Astrocyte (in vitro differentiated cells and primary cell): Measurements from ENCODE around the gene RNF217. TPM values are rescaled to one million over a fixed set of nuclear protein-coding genes. Genes with fewer than 3 reads are reported as not detected.

ENCODE experiments used
- DNase-seq: peaks from one replicate; pipeline ENCODE4 v3.0.0-alpha.2; 2010; ENCODE audit warnings: low read depth
- FAIRE-seq: peaks from 2 replicates; lab custom pipeline; 2011; peaks lifted over from hg19 to GRCh38; lab: Jason Lieb, UNC
- H2AFZ ChIP-seq: 2 replicates; pipeline ENCODE4 v1.6.0; 2012; ENCODE audit warnings: low read depth, low read length, inconsistent platforms
- H3K27ac ChIP-seq: 2 replicates; pipeline ENCODE4 v1.5.1; 2011; ENCODE audit warnings: low read depth, low read length, inconsistent platforms
- H3K27me3 ChIP-seq: 2 replicates; pipeline ENCODE4 v1.6.0; 2011; ENCODE audit warnings: low read length, inconsistent platforms; ENCODE audit not compliant: insufficient read depth
- H3K36me3 ChIP-seq: 2 replicates; pipeline ENCODE4 v1.5.1; 2011; ENCODE audit warnings: low read length, inconsistent platforms; ENCODE audit not compliant: insufficient read depth
- H3K4me1 ChIP-seq: 2 replicates; pipeline ENCODE4 v1.5.1; 2011; ENCODE audit warnings: low read length, inconsistent platforms; ENCODE audit not compliant: insufficient read depth
- H3K4me2 ChIP-seq: 2 replicates; pipeline ENCODE4 v1.6.0; 2012; ENCODE audit warnings: low read length, inconsistent platforms
- H3K4me3 ChIP-seq: 2 replicates; pipeline ENCODE4 v1.5.1; 2011; ENCODE audit warnings: low read depth, mild to moderate bottlenecking, low read length, inconsistent platforms; ENCODE audit not compliant: insufficient read depth
- H3K79me2 ChIP-seq: 2 replicates; pipeline ENCODE4 v1.6.0; 2012; ENCODE audit warnings: mild to moderate bottlenecking, low read length, inconsistent platforms; ENCODE audit not compliant: insufficient read depth
- H3K9ac ChIP-seq: 2 replicates; pipeline ENCODE4 v1.6.0; 2012; ENCODE audit warnings: mild to moderate bottlenecking, low read length, inconsistent platforms
- H3K9me3 ChIP-seq: 2 replicates; pipeline ENCODE4 v1.5.1; 2012; ENCODE audit warnings: low read depth, mild to moderate bottlenecking, low read length, inconsistent platforms; ENCODE audit not compliant: insufficient read depth
- H4K20me1 ChIP-seq: 2 replicates; pipeline ENCODE4 v1.6.0; 2012; ENCODE audit warnings: low read length, inconsistent platforms; ENCODE audit not compliant: insufficient read depth
- H3K27ac Mint-ChIP-seq: one replicate; pipeline ENCODE4 v1.8.0; 2021; ENCODE audit warnings: mild to moderate bottlenecking, mixed read lengths; ENCODE audit not compliant: unreplicated experiment
- H3K27me3 Mint-ChIP-seq: one replicate; pipeline ENCODE4 v1.8.0; 2021; ENCODE audit warnings: low read depth, mixed read lengths; ENCODE audit not compliant: unreplicated experiment
- H3K36me3 Mint-ChIP-seq: one replicate; pipeline ENCODE4 v1.8.0; 2021; ENCODE audit warnings: low read depth, mixed read lengths; ENCODE audit not compliant: unreplicated experiment
- H3K4me1 Mint-ChIP-seq: one replicate; pipeline ENCODE4 v1.8.0; 2021; ENCODE audit warnings: low read depth, mixed read lengths; ENCODE audit not compliant: unreplicated experiment
- H3K4me3 Mint-ChIP-seq: one replicate; pipeline ENCODE4 v1.8.0; 2021; ENCODE audit warnings: mild to moderate bottlenecking, moderate library complexity, mixed read lengths; ENCODE audit not compliant: unreplicated experiment
- H3K9me3 Mint-ChIP-seq: one replicate; pipeline ENCODE4 v1.8.0; 2021; ENCODE audit warnings: mild to moderate bottlenecking, mixed read lengths; ENCODE audit not compliant: unreplicated experiment
- CTCF ChIP-seq: IDR thresholded peaks from 2 replicates; pipeline ENCODE4 v1.5.1; 2011; ENCODE audit warnings: low read depth, mild to moderate bottlenecking, inconsistent platforms, low read length, moderate library complexity; ENCODE audit not compliant: insufficient read depth
- EZH2 ChIP-seq: IDR thresholded peaks from 2 replicates; pipeline ENCODE4 v1.6.1; 2012; ENCODE audit warnings: mild to moderate bottlenecking, low read length, inconsistent platforms; ENCODE audit not compliant: insufficient read depth
- total RNA-seq: library from RNA; stranded (reverse); gene quantifications from 2 replicates; pipeline ENCODE4 v1.2.1, GENCODE V29; 2021

Gene RNF217
- total RNA-seq, 1 donor from 2014 or later = 49.4 TPM

- H3K4me3 Mint-ChIP-seq = no peak overlapping the region
- Histone ChIP-seq H3K4me2 (peak overlapping the region; percentile 0), H3K9ac (no peak overlapping the region), H4K20me1 (peaks cover 62% of the 10 kb centered on the region), H3K36me3 (peaks cover 11% of the 10 kb centered on the region), H3K79me2 (peaks cover 98% of the 10 kb centered on the region), H3K4me3 (no peak overlapping the region), H3K9me3 (no peaks in the 10 kb centered on the region), H3K27ac (no peak overlapping the region), H3K4me1 (peaks cover 15% of the 10 kb centered on the region), H2AFZ (no peak overlapping the region), H3K27me3 (no peaks in the 10 kb centered on the region)
- H3K9me3 Mint-ChIP-seq = no peaks in the 10 kb centered on the region
- no peak for DNase-seq
- TF ChIP-seq EZH2 = no peak
- no peak for TF ChIP-seq CTCF
- FAIRE-seq = no peak
- H3K27ac Mint-ChIP-seq = no peak overlapping the region
- H3K4me1 Mint-ChIP-seq = peaks cover 17% of the 10 kb centered on the region
- H3K27me3 Mint-ChIP-seq = no peaks in the 10 kb centered on the region
- H3K36me3 Mint-ChIP-seq = peaks cover 19% of the 10 kb centered on the region
These were observed 8.5 kb downstream of the RNF217 start for GRCh38 chr6:124970763-124971162.

- Mint-ChIP-seq H3K36me3 (peaks cover 26% of the 10 kb centered on the region), H3K4me3 (no peak overlapping the region), H3K27me3 (no peaks in the 10 kb centered on the region), H3K27ac (no peak overlapping the region), H3K4me1 (peaks cover 13% of the 10 kb centered on the region), H3K9me3 (no peaks in the 10 kb centered on the region)
- Histone ChIP-seq H3K9ac (no peak overlapping the region), H3K9me3 (peaks cover 6% of the 10 kb centered on the region), H3K27me3 (no peaks in the 10 kb centered on the region), H3K79me2 (peaks cover 95% of the 10 kb centered on the region), H4K20me1 (peaks cover 44% of the 10 kb centered on the region), H3K4me1 (peaks cover 10% of the 10 kb centered on the region), H3K27ac (no peak overlapping the region), H2AFZ (no peak overlapping the region), H3K4me3 (no peak overlapping the region), H3K4me2 (no peak overlapping the region), H3K36me3 (peaks cover 10% of the 10 kb centered on the region)
- FAIRE-seq = no peak
- DNase-seq = no peak
- TF ChIP-seq CTCF (no peak), EZH2 (no peak)
These were observed 11.5 kb downstream of the RNF217 start for GRCh38 chr6:124973780-124974179.

- Histone ChIP-seq H3K9ac (no peak overlapping the region), H3K27me3 (no peaks in the 10 kb centered on the region), H2AFZ (no peak overlapping the region), H3K4me1 (peaks cover 10% of the 10 kb centered on the region), H4K20me1 (peaks cover 51% of the 10 kb centered on the region), H3K4me3 (no peak overlapping the region), H3K4me2 (no peak overlapping the region), H3K36me3 (peaks cover 14% of the 10 kb centered on the region), H3K79me2 (peaks cover 95% of the 10 kb centered on the region), H3K27ac (no peak overlapping the region), H3K9me3 (peaks cover 8% of the 10 kb centered on the region)
- Mint-ChIP-seq H3K4me3 (no peak overlapping the region), H3K9me3 (peaks cover 4% of the 10 kb centered on the region), H3K4me1 (peaks cover 23% of the 10 kb centered on the region), H3K36me3 (peaks cover 37% of the 10 kb centered on the region), H3K27ac (no peak overlapping the region), H3K27me3 (no peaks in the 10 kb centered on the region)
- TF ChIP-seq EZH2 = no peak
- TF ChIP-seq CTCF = no peak
- no peak for FAIRE-seq
- DNase-seq = no peak
These were observed 12.6 kb downstream of the RNF217 start for GRCh38 chr6:124974771-124975377.
